Measurements from ENCODE around the gene FBXW11.

Gene FBXW11

DNA sequence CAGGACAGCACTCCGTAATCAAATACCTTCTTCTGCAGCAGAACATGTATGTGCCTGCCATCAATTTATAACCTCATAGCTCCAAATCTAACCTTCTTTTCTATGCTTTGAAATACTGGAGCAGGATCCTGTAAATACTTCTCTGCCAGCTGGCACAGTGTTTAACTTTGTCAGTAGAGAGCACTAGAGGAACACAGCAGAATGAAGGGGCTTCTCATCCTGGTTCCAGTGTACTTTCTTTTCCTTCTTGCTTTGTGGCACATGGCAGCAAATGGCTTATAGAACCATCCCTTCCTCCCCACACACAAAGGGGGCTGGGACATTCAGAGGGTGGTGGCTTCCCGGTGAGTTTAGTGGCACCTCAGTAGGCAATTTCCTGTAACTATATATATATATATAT is 3.8 kb upstream of the FBXW11 start:
- no peak for DNase-seq

DNA sequence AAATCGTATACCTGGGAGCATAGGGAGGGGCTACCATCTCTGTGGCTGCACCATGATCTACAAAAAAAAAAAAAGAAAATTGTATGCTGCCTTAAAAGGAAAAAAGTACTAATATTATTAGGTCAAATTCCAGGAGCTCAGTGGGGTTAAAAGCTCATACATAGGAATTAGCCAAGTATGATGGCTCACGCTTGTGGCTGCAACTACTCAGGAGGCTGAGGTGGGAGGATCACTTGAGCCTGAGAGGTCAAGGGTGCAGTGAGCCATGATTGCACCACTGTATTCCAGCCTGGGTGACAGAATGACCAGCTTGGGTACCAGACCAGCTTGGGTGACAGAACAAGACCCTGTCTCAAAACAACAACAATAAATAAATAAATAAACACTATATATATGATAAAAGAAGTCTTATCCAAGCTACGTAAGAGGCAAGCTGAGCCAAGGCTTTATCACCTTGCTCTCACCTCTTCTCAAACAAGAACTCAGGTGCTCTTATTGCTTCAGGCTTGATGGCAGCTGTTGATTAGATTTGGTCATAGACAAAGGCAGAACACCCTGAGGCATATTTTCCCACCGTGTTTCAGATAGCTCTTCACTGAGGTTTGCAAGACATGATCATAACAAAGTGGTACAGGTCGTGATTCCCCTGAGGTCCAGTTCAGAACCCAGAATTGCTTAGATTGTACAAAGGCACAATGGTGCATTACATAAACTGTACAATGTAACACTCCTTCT is 3.3 kb upstream of the FBXW11 start:
- no peak for DNase-seq

- no peak for DNase-seq
Measured at GRCh38 chr5:172008689-172009141, 2.3 kb upstream of the FBXW11 start.

DNA sequence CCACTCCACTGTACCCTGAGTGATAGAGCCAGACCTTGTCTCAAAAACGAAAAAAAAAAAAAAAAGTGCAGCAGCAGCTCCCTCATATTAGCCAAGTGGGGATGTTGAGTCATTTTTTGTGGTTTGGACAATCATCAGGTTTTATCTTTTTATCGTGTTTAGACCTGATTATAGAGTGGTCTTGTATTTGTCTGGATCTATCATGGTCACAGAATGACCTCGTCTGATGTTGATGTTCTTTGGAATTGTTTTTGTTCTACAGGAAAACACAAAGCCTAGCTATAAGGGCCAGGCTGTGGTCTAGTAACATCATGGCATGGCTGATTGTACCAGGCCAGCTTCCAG is 1.6 kb upstream of the FBXW11 start:
- DNase-seq: no peak

DNA sequence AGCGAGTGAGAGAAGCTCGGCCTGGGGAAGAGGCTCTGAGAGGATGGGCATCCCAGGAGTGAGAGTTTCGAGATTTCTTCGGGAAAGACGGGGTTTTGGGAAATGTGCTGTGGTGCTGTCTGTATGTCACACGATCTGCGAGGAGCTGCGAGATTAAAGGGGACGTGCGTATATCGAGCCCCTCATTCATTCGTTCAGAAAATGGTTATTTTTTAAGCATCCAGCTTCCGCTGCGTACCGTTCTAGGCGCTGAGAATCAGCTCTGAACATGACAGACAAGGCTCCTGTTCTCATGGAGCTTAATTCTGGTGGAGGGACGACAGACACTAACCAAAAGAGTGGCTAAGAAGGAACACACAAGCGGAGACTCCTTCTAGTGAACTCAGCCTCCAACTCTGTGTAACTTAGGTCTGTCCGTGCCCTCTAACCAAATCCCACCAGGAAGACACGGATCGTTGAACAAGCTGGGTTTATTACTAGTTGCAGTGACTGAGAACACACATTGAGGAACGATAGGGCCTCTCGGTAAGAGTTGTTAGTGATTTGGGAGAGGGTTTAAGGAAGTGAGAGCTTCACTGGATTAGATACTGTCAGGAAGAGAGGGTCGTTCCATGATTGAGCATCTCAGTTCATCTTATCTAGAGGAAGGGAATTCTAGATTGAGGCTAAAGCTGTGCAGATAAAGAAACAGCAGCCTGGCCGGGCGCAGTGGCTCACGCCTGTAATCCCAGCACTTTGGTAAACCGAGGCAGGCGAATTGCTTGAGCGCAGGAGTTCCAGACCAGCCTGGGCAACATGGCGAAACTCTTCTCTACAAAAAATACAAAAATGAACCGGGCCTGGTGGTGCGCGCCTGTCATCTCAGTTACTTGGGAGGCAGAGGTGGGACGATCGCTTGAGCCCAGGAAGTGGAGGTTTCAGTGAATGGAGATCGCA is 1.0 kb upstream of the FBXW11 start:
- DNase-seq: peak; percentile 44

GRCh38 chr5:172005708-172006320 is 624 bp downstream of the FBXW11 start:
- no peak for DNase-seq

- DNase-seq: peak; percentile 79
Measured at GRCh38 chr5:172004824-172005237, 1.6 kb downstream of the FBXW11 start.

- peak; percentile 31 for DNase-seq
Measured at GRCh38 chr5:172003746-172004145, 2.7 kb downstream of the FBXW11 start.

DNA sequence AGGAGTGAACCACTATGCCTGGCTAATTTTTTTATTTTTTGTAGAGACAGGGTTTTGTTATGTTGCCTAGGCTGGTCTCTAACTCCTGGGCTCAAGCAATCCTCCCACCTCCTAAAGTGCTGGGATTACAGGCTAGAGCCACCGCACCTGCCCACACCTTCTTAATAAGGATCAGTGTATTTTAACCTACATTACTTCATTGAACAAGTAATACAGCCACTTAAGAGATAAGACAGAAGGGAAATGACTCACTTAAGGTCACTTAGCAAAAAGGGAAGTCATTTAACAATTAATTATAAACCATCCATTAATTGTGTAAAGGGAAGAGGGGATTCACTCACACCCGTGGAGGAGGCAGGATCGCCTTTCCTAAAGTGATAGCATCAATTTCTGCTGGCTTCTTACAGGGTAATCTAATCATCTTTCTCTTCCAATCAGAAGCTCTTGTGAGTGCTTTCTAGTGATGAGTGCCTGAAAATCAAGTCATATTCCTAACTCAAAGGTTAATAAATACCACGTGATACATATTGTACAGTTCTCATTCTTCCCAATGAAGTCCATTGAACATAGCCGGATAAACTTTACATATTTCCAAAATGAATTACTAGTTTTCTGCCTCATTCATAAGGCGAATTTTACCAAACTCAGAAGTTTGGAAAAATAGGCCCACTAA is 3.5 kb downstream of the FBXW11 start:
- no peak for DNase-seq

- DNase-seq: peak; percentile 28
Measured at GRCh38 chr5:172002310-172002709, 4.1 kb downstream of the FBXW11 start.

DNA sequence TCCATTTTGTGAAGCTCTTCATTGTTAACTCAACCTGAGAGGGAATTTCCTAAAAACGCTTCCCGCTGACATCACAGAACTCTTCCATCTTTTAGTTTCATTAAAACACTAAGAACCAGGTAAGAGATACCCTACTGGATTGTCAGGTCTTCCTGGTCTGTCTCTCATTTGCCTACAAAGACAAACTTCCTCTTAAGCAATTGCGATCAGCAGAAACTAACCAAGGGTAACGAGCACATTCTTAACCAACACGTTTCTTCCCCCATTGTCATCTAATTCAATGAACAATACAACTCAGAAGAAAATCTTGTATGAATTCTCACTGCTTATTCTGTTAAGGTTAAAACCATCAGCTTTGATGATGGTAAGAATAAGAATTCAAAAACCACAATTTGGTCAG is 6.6 kb downstream of the FBXW11 start:
- peak; percentile 24 for DNase-seq

- no peak for DNase-seq
Measured at GRCh38 chr5:171999100-171999499, 7.3 kb downstream of the FBXW11 start.

GRCh38 chr5:171997011-171997410 is 9.4 kb downstream of the FBXW11 start:
- DNase-seq: no peak

GRCh38 chr5:171992813-171993212 is 13.6 kb downstream of the FBXW11 start:
- DNase-seq: no peak

DNA sequence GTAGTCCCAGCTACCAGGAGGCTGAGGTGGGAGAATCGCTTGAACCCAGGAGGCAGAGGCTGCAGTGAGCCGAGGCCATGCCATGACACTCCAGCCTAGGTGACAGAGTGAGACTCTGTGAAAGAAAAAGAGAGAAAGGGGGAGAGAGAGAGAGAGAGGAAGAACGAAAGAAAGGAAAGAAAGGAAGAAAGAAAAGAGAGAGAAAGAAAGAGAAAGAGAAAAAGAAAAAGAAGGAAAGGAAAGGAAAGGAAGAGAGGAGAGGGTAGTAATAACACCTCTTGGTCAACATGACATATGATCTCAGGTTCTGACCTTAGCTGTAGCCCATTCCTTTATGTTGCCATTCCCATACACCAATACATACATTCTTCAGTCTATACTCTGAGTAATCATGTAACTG is 14.1 kb downstream of the FBXW11 start:
- no peak for DNase-seq

DNA sequence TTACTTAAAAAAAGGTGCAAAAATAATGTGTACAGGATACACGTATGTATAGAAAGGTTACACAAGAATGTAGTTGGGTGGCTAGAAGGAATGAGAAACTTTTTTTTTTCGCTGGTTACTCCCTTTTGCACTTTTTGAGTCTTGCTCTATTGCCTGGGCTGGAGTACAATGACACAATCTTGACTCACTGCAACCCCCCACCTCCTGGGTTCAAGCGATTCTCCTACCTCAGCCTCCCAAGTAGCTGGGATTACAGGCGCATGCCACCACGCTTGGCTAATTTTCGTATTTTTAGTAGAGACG is 15.8 kb downstream of the FBXW11 start:
- DNase-seq: no peak

- DNase-seq: peak; percentile 55
Measured at GRCh38 chr5:171989946-171990712, 16.3 kb downstream of the FBXW11 start.

DNA sequence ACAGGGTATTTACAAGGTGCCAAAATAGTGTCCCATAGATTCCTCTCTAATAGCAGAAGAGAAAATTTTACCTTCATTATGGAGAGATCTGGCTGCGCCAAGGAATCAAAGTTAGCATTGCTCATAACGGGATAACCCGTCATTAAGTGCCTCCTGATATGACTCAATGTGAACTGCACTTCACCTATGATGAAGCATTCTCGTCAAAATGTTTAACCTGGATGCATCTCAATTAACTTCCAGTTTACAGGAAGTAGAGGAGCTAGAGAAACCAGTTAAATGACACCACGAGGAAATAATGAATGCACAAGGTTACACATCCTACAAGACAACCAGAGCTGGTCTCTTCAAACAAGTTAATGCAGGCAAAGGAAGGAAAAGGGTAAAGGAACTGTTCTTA is 17.2 kb downstream of the FBXW11 start:
- no peak for DNase-seq

- DNase-seq: no peak
Measured at GRCh38 chr5:171986772-171987171, 19.7 kb downstream of the FBXW11 start.

DNA sequence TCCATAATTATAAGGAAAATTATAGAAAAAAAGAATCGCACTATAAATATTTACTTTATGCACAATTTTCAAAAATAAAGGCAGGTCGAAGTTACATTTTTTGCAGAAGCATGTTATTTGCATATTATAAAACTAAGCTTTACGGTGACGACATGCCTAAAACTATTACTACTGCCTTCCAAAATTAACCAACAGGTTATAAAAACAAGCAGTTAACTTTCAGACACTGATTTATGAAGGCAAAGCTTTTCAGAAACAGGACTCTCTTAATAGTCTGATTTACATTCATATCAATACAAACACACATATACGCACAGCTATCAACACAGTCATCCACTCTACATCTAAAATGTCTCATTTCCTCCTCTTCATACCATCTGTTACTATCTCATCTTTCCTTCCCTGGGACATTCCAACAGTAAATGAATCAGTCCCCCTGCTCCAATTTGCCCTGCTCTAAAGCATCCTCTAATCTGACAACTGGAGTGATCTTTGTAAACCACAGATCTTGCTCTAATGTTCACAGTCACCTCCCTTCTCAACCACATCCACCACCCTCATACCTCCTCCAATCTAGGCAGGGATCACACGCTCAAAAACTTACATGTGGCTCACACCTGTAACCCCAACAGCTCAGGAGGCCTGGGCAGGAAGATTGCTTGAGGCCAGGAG is 21.6 kb downstream of the FBXW11 start:
- no peak for DNase-seq

- no peak for DNase-seq
Measured at GRCh38 chr5:171981847-171982246, 24.6 kb downstream of the FBXW11 start.

GRCh38 chr5:171980792-171981191 is 25.6 kb downstream of the FBXW11 start:
- DNase-seq: no peak
